Measurements from ENCODE around the gene PNMA1.

Gene PNMA1

GRCh38 chr14:73732006-73732405, 17.8 kb upstream of the PNMA1 start:
- H3K4me3 ChIP-seq (ENCODE audit: low read depth, low read length) = no peak overlapping the region
- no peak for TF ChIP-seq CTCF (IDR thresholded peaks at IDR 0.05; ENCODE audit: control insufficient read depth, extremely low read depth, insufficient read depth)
- no peak for DNase-seq (ENCODE audit: low read depth)

GRCh38 chr14:73731111-73731510, 16.9 kb upstream of the PNMA1 start:
- peak; percentile 53 for TF ChIP-seq CTCF (IDR thresholded peaks at IDR 0.05; ENCODE audit: control insufficient read depth, extremely low read depth, insufficient read depth)
- peak; percentile 56 for DNase-seq (ENCODE audit: low read depth)

DNA sequence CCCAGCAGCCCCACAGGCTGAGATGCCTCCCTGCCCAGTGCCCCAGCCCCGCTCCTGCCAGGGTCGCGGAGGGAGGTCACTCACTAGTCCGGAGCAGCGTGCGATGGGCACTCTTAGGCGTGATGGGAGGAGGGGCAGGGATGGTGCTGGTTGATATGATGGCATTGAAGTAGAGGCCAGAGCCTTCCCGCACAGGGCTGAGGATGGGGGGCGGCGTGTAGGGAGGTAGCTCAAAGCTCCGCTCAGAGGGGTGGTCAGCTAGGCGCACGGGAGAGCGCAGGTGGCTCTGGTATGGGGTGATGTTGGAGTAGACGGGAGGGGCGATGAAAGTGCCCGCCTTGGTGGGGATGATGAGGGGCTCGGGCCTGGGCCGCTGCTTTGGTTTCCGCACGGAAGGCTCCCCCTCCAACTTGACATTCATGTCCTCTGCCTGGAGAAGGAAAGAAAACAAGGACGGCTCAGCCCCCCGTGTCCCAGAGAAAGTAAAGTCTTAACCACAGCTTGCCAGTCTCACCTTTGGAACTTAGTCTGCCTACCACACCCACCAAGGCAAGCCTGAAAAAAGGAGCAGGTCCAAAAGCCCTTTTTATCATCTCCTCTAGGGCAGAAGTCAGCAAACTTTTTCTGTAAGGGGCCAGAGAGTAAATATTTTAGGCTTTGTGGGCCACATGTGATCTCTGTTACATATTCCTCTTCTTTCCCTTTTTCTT, 15.5 kb upstream of the PNMA1 start:
- no peak for DNase-seq (ENCODE audit: low read depth)
- no peak for TF ChIP-seq CTCF (IDR thresholded peaks at IDR 0.05; ENCODE audit: control insufficient read depth, extremely low read depth, insufficient read depth)
- H3K4me3 ChIP-seq (ENCODE audit: low read depth, low read length) = no peak overlapping the region

More at GRCh38 chr14:73731111-73731510, 16.9 kb upstream of the PNMA1 start:
- no peak overlapping the region for H3K4me3 ChIP-seq (ENCODE audit: low read depth, low read length)

- H3K4me3 ChIP-seq (ENCODE audit: low read depth, low read length) = no peak overlapping the region
- DNase-seq (ENCODE audit: low read depth) = peak; percentile 50
- peak; percentile 93 for TF ChIP-seq CTCF (IDR thresholded peaks at IDR 0.05; ENCODE audit: control insufficient read depth, extremely low read depth, insufficient read depth)
Observed at GRCh38 chr14:73728717-73729330, 14.6 kb upstream of the PNMA1 start.

DNA sequence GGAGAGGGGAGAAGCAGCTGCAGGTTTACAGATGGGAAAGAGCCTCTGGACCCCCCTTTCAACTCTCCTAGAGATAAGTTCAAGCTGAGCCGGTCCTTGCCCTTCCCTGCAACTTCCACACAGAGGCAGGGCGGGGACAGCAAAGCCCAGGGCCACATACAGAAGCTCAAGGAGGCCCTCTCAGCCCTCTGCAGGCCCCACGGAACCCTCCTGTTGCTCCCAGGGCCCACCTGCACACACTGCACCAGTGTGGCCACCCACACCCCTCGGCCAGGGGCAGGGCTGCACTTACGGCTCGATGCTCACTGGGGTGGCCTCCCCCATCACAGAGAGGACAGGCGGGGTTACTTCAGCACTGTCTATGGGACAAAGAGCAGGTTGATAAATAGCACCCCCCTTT, 13.0 kb upstream of the PNMA1 start:
- no peak for TF ChIP-seq CTCF (IDR thresholded peaks at IDR 0.05; ENCODE audit: control insufficient read depth, extremely low read depth, insufficient read depth)
- no peak overlapping the region for H3K4me3 ChIP-seq (ENCODE audit: low read depth, low read length)
- DNase-seq (ENCODE audit: low read depth) = no peak

DNA sequence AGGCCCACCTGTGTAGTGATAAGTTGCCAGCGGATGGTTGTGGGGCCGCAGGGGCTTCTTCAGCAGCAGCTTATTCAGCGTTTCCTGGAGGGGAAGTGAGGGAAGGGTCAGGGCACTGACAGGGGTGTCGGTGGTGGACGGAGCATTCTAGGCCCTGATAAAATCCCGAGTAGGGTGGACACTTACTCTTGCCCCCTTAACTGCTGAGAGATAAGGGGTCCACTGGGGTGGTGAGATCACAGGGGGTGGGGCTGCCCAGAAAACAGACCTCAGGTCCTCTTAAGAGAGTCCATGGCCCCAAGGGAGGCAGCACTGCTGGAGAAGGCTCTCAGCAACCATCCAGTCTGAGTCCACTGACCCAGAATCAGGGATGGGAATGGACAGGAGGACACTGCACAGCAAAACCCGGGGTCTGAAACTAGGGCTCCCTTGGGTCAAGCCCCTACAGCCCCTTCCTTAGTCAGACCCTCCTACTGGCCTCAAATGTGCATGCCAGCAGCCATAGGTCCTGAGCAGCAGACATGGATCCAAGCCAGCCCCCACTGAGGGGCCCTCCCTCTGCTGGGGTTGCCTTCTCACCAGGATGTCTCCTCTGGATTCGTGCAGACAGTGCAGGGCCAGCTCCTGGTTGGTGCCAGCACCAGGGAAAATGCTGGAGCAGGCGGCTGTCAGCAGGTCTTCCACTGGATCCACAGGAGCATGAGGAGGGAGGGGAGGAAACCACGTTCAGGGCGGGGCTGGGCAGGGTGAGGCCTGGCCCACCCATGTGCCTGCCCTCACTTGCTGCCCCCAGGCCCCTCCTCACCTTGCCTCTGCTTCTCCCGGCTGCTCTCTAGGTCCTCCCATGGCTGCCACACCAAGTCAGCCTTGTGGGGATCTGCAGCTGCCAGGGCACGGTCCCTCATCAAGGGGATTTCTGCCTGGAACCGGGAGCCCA, 12.1 kb upstream of the PNMA1 start:
- no peak for TF ChIP-seq CTCF (IDR thresholded peaks at IDR 0.05; ENCODE audit: control insufficient read depth, extremely low read depth, insufficient read depth)
- H3K4me3 ChIP-seq (ENCODE audit: low read depth, low read length) = no peak overlapping the region
- no peak for DNase-seq (ENCODE audit: low read depth)
